OCI-M2 (cell line): ENCODE data around the gene OTC.

Source experiments
- DNase-seq: peaks from one replicate; lab custom pipeline; 2025; ENCODE audit not compliant: unreplicated experiment; lab: John Stamatoyannopoulos, UW

The OTC gene

DNA sequence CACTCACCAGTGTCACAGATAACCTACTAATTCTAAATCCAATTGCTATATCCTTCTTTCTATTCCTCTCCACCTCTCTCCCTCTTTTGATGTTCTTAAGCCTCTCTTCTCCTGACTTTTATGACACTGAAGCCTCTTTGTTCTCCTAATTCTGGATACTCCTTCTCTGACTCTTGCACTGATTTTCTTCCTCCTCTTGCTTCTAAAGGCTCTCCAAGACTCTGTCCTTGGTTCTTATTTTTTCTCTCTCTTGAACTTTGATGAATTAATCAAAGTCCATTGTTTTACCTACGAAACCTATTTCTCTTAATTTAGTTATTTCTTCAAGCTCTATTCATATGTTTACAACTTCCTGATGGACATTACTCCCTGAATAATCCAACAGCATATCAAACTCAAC, 113.3 kb downstream of the OTC start:
- DNase-seq = no peak

DNA sequence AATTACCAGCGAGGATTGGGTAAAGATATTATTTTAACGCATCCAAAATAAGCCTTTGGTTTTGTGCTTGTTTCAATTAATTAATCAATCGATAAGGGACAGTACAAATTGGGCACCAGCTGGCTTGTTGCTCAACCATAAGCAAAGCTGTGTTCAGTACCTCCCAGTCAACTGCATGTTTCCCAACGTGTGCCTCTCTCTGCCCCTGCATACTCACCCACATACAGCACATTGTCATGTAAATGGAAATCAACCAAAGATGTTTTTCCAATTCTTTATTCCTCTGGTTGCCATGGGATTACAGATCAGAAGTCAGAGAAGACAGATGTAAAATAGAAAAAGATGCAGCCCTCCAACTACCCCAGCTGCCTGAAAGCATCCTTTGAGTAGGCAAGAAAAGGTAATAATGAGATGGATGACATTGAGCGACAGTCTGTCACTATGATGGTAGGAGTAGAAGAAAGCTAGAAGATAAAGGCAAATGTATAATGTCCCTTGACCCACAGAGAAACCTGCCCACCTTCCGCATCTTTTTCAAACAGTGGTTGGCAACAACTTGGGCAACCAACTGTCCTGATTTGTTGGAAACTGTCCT, 116.3 kb downstream of the OTC start:
- DNase-seq = no peak
